ENCODE results near the gene CEP41. TPM values are rescaled to one million over a fixed set of nuclear protein-coding genes. Genes with fewer than 3 reads are reported as not detected.

The CEP41 gene
- total and polyA plus RNA-seq, 10 of the 15 experiments (the other 5 are each of a cell fraction or from before 2014, with no cell fraction given): 11.4 to 43.0 (median 24.7) TPM

DNA sequence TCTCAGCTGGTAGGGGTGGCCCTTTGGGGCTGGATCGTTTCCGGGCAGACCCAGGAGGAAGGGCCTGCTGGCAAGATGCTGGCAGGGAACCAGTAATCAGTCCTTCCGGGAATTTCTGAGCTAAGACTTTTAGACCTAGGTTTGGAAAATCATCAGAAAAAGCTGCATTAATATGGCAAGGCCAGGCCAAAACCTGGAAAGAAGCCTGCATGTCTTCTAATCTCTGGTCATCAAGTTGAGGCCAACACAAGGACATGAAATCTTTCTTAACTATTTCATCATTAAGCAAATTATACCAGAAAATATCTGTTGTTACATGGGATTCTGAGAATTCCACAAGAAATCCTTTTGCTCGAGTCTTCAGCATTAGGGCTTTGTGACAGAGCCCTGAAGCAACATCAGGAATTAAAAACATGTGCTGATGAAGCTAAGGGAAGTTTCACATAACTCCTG, 40.7 kb downstream of the CEP41 start:
- H3K4me2 ChIP-seq (ENCODE audit: control insufficient read depth, insufficient read depth): no peak overlapping the region
- FAIRE-seq: no peak
- RAD21 ChIA-PET (ENCODE audit: unreplicated experiment): no interaction called here
- TF ChIP-seq NR2C1 (IDR thresholded peaks at IDR 0.05) (no peak), ZNF384 (IDR thresholded peaks at IDR 0.05; ENCODE audit: borderline replicate concordance, low read depth, low read length) (no peak), TARDBP (IDR thresholded peaks at IDR 0.05; ENCODE audit: borderline replicate concordance) (no peak), RFX5 (IDR thresholded peaks at IDR 0.05; ENCODE audit: low read depth, low read length) (no peak), DPF2 (IDR thresholded peaks at IDR 0.05) (no peak), PAX8 (IDR thresholded peaks at IDR 0.05) (no peak), CBX3 (IDR thresholded peaks at IDR 0.05; ENCODE audit: borderline replicate concordance, low read depth) (no peak), ZNF622 (IDR thresholded peaks at IDR 0.05) (no peak), TCF7 (IDR thresholded peaks at IDR 0.05; ENCODE audit: borderline replicate concordance) (no peak), KAT2A (conservative IDR thresholded peaks at IDR 0.05; ENCODE audit: control insufficient read depth, low read depth, low read length) (no peak), CEBPB (IDR thresholded peaks at IDR 0.05; ENCODE audit: borderline replicate concordance in 1 of 2, low read depth in 2 of 2, low read length in 2 of 2) (no peak)
- TF ChIP-seq, protein P1, sequence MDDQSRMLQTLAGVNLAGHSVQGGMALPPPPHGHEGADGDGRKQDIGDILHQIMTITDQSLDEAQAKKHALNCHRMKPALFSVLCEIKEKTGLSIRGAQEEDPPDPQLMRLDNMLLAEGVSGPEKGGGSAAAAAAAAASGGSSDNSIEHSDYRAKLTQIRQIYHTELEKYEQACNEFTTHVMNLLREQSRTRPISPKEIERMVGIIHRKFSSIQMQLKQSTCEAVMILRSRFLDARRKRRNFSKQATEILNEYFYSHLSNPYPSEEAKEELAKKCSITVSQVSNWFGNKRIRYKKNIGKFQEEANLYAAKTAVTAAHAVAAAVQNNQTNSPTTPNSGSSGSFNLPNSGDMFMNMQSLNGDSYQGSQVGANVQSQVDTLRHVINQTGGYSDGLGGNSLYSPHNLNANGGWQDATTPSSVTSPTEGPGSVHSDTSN (IDR thresholded peaks at IDR 0.05; ENCODE audit: insufficient replicate concordance, low read depth, low read length): no peak
- TF ChIP-seq, protein P2, sequence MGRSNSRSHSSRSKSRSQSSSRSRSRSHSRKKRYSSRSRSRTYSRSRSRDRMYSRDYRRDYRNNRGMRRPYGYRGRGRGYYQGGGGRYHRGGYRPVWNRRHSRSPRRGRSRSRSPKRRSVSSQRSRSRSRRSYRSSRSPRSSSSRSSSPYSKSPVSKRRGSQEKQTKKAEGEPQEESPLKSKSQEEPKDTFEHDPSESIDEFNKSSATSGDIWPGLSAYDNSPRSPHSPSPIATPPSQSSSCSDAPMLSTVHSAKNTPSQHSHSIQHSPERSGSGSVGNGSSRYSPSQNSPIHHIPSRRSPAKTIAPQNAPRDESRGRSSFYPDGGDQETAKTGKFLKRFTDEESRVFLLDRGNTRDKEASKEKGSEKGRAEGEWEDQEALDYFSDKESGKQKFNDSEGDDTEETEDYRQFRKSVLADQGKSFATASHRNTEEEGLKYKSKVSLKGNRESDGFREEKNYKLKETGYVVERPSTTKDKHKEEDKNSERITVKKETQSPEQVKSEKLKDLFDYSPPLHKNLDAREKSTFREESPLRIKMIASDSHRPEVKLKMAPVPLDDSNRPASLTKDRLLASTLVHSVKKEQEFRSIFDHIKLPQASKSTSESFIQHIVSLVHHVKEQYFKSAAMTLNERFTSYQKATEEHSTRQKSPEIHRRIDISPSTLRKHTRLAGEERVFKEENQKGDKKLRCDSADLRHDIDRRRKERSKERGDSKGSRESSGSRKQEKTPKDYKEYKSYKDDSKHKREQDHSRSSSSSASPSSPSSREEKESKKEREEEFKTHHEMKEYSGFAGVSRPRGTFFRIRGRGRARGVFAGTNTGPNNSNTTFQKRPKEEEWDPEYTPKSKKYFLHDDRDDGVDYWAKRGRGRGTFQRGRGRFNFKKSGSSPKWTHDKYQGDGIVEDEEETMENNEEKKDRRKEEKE (IDR thresholded peaks at IDR 0.05): no peak
- TF ChIP-seq, protein P3, sequence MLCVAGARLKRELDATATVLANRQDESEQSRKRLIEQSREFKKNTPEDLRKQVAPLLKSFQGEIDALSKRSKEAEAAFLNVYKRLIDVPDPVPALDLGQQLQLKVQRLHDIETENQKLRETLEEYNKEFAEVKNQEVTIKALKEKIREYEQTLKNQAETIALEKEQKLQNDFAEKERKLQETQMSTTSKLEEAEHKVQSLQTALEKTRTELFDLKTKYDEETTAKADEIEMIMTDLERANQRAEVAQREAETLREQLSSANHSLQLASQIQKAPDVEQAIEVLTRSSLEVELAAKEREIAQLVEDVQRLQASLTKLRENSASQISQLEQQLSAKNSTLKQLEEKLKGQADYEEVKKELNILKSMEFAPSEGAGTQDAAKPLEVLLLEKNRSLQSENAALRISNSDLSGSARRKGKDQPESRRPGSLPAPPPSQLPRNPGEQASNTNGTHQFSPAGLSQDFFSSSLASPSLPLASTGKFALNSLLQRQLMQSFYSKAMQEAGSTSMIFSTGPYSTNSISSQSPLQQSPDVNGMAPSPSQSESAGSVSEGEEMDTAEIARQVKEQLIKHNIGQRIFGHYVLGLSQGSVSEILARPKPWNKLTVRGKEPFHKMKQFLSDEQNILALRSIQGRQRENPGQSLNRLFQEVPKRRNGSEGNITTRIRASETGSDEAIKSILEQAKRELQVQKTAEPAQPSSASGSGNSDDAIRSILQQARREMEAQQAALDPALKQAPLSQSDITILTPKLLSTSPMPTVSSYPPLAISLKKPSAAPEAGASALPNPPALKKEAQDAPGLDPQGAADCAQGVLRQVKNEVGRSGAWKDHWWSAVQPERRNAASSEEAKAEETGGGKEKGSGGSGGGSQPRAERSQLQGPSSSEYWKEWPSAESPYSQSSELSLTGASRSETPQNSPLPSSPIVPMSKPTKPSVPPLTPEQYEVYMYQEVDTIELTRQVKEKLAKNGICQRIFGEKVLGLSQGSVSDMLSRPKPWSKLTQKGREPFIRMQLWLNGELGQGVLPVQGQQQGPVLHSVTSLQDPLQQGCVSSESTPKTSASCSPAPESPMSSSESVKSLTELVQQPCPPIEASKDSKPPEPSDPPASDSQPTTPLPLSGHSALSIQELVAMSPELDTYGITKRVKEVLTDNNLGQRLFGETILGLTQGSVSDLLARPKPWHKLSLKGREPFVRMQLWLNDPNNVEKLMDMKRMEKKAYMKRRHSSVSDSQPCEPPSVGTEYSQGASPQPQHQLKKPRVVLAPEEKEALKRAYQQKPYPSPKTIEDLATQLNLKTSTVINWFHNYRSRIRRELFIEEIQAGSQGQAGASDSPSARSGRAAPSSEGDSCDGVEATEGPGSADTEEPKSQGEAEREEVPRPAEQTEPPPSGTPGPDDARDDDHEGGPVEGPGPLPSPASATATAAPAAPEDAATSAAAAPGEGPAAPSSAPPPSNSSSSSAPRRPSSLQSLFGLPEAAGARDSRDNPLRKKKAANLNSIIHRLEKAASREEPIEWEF (IDR thresholded peaks at IDR 0.05; ENCODE audit: insufficient replicate concordance, low read depth, low read length): no peak
- H3K4me1 ChIP-seq (ENCODE audit: control insufficient read depth, insufficient read depth, low read length): no peaks in the 10 kb centered on the region
- H3K9ac ChIP-seq (ENCODE audit: control insufficient read depth, insufficient read depth, low read length): no peak overlapping the region
- H3K36me3 ChIP-seq (ENCODE audit: control insufficient read depth in 2 of 2, insufficient read depth in 2 of 2, low read length in 1 of 2): peaks cover 3 to 4% of the 10 kb centered on the region in 2 experiments; a peak in 1 of 4 replicates
- in situ Hi-C loops (cut with MboI) (no loop called here), intact Hi-C loops (cut with micrococcal nuclease; ENCODE audit: unreplicated experiment) (no loop called here)
- no peak for DNase-seq (ENCODE audit: low read depth, low spot score)
- no peak overlapping the region for H3K4me3 ChIP-seq
- POLR2A ChIA-PET: no interaction called here
- H2AFZ ChIP-seq (ENCODE audit: control insufficient read depth, low read depth, low read length): no peak overlapping the region
- WGBS (ENCODE audit: insufficient coverage, insufficient replicate concordance, low lambda C conversion rate, missing lambda C conversion rate): 96% methylated on average over 4 of the region's 4 CpGs
- H3K27me3 ChIP-seq (replicated peaks in 1 of 2; ENCODE audit: control insufficient read depth in 2 of 2, insufficient read depth in 2 of 2, low read length in 1 of 2): no peaks in the 10 kb centered on the region
- H4K20me1 ChIP-seq (ENCODE audit: control insufficient read depth, insufficient read depth): no peaks in the 10 kb centered on the region
- SMC1A ChIA-PET (ENCODE audit: uncharacterized antibody, unreplicated experiment): no interaction called here
- no peak overlapping the region for H3K27ac ChIP-seq (ENCODE audit: control insufficient read depth, insufficient read depth)
- no peak for ATAC-seq
- CTCF ChIA-PET: no interaction called here
- no TSS peak for BruUV-seq (replicated peaks)
- no peaks in the 10 kb centered on the region for H3K79me2 ChIP-seq (ENCODE audit: control insufficient read depth, insufficient read depth, low read length)
- no peaks in the 10 kb centered on the region for H3K9me3 ChIP-seq (replicated peaks; ENCODE audit: control insufficient read depth, insufficient read depth, low read length)

Data from GM12878 (cell line).